GM10847 (cell line): ENCODE measurements around the gene LY6G5B.

ENCODE experiments used
- POLR2A ChIP-seq: IDR thresholded peaks from 2 replicates; pipeline ENCODE4 v1.6.1; 2011; ENCODE audit not compliant: insufficient read length; ENCODE audit errors: extremely low read depth

Gene LY6G5B

DNA sequence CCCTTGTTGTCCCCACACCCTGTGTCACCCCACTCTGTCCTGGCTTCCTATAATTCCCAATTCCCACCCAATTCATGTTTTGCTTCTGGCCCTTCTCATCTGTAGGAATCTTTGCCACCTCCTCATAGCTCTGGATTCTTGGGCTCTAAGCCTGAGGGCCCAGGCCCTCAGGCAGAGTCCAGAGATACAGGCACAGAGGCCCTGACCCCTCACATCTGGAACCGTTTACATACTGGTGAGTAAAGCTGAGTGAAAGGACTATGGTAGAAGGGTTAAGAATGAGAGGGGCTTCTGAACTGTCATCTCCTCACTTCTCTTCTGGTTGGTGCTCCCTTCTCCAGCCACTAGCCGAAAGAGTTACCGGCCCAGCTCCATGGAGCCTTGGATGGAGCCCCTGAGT is 35.6 kb upstream of the LY6G5B start:
- TF ChIP-seq POLR2A = no peak

GRCh38 chr6:31634969-31635575 is 34.7 kb upstream of the LY6G5B start:
- no peak for TF ChIP-seq POLR2A

DNA sequence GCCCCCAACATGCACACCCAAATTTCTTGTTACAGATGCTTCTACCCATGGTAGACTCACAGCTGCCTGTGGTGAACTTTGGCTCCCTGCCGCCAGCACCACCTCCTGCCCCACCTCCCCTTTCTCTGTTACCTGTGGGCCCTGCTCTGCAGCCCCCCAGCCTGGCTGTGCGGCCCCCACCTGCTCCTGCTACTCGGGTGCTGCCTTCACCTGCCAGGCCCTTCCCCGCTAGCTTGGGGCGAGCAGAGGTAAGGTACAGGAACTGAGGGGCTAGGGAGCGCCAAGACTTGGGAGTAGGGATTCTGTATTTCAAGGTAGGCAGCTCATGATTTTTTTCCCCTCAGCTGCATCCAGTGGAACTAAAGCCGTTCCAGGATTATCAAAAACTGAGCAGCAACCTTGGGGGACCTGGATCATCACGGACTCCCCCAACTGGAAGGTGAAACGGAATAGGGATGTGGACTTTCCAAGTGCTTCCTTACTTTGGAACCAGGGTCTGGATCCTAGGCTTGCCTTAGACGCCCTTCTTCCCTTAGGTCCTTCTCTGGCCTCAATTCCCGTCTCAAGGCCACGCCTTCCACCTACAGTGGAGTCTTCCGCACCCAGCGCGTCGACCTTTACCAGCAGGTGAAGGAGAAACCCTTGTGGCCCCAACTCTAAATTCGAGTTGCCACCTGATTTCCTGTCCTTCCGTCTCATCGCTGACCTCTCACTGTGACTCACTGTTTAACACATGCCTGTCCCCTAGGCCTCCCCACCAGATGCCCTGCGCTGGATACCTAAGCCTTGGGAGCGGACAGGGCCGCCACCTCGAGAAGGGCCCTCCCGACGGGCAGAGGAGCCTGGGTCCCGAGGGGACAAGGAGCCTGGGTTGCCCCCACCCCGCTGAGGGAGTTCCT is 32.8 kb upstream of the LY6G5B start:
- TF ChIP-seq POLR2A = no peak

- no peak for TF ChIP-seq POLR2A
Observed at GRCh38 chr6:31639043-31639442, 30.7 kb upstream of the LY6G5B start.

DNA sequence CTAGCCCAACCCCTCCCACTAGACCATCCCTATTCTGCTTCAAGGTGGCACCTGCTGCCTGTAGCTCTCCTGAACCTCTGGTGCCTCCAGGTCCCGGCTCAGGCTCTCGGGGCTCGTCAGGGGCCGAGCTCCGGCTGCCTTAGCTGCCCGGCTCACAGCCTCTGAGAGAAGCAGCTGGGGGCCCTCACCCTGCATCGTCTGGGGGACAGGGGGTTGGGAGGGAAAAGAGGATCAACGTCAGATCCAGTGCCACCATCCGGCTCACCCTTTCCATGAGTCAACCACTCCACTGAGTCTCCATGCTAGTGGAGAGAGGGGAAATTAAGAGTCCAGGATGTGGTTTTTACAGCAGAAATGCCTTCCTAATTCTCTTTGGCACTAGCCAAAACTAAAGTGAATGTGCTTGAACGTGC is 30.3 kb upstream of the LY6G5B start:
- TF ChIP-seq POLR2A = no peak

- TF ChIP-seq POLR2A = no peak
Observed at GRCh38 chr6:31640612-31641011, 29.2 kb upstream of the LY6G5B start.

- no peak for TF ChIP-seq POLR2A
Observed at GRCh38 chr6:31641370-31641769, 28.4 kb upstream of the LY6G5B start.

DNA sequence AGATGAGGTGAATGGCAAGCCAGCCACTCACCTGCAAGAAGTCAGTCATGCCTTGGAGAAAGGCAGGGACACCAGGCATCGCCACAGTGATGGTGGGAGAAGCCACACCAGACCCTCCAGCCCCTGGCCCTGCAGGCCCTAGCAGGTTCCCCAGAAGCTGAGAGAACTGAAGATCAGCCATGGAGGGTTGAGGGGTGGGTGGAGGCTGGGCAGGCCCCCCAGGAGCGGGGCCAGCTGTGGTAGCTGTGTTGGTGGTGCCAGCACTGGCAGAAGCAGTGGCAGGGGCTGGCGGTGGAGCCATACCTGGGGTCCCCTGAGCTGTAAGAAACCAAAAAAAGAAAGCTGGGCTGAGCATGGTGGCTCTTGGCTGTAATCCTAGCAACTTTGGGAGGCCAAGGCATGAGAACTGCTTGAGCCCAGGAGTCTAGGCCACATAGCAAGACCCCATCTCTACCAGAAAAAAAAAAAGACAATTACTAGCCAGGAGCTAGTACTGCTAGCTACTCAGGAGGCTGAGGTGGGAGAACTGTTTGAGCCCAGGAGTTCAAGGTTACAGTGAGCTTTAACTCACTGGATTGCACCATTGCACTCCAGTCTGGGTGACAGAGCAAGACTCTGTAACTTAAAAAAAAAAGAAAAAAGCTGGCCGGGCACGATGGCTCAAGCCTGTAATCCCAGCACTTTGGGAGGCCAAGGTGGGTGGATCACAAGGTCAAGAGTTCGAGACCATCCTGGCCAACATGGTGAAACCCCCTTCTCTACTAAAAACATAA is 26.8 kb upstream of the LY6G5B start:
- no peak for TF ChIP-seq POLR2A

- no peak for TF ChIP-seq POLR2A
Observed at GRCh38 chr6:31643818-31644454, 25.8 kb upstream of the LY6G5B start.

DNA sequence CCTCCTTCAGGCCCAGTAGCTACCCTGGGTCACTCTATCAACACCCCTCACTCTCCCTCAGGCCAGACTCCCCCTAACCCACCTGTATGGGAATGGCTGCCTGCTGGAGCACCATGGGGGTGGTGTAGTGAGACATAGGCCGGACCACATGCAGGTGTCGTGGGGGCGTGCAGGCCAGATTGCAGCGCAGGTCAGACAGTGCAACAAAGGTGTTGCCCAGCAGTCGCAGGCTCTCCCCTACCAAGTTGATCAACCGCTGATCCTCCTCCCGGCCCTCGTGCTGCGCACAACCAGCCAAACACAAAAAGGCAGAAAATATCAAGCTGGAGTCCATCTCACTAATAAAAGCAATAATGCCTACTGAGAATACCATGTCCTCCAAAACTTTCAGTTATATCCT is 24.5 kb upstream of the LY6G5B start:
- no peak for TF ChIP-seq POLR2A

DNA sequence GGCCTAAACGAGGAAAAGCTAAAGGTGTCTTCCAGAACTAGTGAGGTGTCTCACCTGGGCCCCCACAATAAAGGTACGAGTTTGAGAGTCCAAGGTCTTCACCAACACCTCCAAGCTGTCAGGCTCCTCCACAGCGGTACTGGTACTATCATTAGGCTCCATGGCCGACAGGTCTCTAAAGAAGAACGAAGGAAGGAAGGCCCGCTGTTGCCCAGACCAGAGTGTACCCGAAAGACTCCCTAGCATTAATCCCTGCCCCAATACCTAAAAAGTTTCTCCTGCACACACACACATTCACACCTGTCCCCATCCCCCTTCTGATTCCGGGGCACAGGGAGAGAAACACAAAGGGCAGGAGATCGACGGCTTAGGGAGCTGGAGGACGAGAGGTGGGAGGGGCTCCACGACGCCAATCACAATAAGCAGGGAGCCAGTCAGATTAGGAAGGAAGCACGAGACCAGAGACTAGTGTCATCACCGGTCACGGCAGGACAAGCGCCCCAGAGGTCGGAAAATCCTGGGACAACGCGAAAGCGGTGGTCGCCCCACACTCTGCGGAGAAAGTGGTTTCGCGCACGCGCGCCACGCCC is 18.1 kb upstream of the LY6G5B start:
- TF ChIP-seq POLR2A = no peak

DNA sequence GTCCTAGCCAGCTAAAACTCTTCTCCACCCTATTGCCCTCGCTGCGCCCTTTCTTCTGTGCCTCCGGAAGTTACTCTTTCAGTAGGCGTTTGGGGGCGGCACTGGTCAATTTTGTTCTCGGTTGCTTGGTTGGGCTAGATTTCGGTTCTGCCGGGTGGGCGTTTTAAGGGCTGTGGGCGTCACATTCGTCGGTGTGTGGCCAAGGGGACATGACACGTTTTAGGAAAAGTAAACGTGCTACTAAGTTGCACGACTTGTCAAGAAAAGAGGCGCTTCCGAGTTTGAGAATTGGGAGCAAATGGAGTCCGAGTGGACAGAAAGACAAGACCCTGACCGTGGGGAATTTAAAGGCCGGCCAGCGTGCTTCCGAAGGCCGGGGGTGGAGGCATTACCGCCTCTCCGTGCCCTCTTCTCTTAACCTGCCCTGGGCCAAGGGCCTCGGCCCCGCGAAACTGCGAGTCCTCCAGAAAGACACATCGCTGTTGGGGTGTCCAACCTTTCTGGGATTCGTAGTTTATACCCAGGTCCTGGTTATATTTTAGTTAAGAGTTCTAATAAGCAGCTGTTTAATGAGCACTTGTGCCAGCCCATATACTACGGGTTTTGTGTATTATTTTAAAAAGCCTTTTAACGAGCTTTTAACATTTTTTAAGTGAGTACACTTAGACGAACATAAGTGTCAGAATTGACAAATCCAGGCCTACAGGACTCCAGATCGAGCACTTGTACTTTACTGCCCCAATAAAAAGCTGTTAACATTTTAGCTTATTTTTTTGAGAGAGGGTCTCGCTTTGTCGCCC is 16.7 kb upstream of the LY6G5B start:
- peak; percentile 11 for TF ChIP-seq POLR2A

- TF ChIP-seq POLR2A = no peak
Observed at GRCh38 chr6:31654574-31655348, 15.0 kb upstream of the LY6G5B start.

DNA sequence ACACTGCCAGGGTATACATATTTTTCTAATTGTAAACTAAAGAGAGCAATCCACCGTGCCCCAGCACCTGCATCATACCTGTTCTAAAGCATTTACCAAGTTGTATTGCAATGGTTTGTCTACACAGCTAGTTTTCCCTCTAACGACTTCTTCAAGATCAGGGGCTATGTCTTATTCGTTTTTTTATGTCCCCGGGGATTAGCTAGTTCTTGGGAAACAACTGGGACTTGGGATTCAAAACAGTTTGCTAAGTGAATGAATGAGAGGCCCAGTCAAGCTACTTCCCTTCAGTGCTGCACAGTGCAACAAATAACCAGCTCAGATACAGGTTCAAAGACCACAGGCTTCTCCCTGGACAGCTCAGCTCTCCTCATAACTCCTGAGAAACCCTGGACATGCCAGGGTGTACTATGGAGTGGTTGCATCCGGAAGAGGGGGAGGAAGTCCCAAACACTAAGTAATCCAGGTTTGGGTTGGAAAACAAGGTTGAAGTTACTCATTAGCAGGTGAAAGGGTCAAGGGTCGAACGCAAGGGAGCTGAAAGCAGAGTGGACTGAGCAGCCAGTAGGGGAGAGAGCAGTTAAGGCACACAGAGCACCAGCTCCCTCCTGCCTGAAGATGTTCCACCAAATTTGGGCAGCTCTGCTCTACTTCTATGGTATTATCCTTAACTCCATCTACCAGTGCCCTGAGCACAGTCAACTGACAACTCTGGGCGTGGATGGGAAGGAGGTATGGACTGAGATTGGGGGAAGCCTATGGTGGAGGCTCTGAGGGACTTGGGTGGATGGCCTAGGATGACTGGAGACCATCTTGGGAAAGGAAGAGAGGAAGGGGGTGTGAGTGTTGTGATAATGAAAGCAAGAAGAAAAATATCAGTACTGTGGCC is 14.2 kb upstream of the LY6G5B start, which contains the start of gene APOM:
TSS of gene APOM (plus strand) at position 546 of the 889 bp plus-strand sequence. CDS start at position 619, 73 bp downstream.
- no peak for TF ChIP-seq POLR2A
